HCT116 (cell line): ENCODE data around the gene APH1B. TPM values are rescaled to one million over a fixed set of nuclear protein-coding genes. Genes with fewer than 3 reads are reported as not detected.

Experiments used
- ATAC-seq: fragments of 200-7000 bp; cut with Tn5 transposase; 2 replicates; pipeline ENCODE4 v1.9.1; 2020; ENCODE audit warnings: mild to moderate bottlenecking, moderate library complexity
- BruUV-seq: library from RNA; stranded (reverse); fragments of 400-500 nt; replicated peaks from 2 replicates; lab custom pipeline; 2021; lab: Mats Ljungman, UMichigan
- CTCF ChIA-PET: fragments of 300-600 bp; sonication (Branson Sonifier 250); formaldehyde crosslinking; loops from one replicate; lab custom pipeline; 2021; ENCODE audit warnings: antibody characterized with exemption; lab: Charles Lee
- POLR2A ChIA-PET: fragments of 300-600, 350-600 bp; sonication (Branson Sonifier 250); formaldehyde crosslinking; loops from one replicate; lab custom pipeline; 2021; ENCODE audit warnings: antibody characterized with exemption; lab: Charles Lee
- RAD21 ChIA-PET, 2 experiments: fragments of 300-600 bp; sonication (Branson Sonifier 250); formaldehyde crosslinking; loops; one replicate each; lab custom pipeline; 2023; ENCODE audit warnings: low total read pairs in 2 of 2; ENCODE audit not compliant: uncharacterized antibody in 2 of 2, unreplicated experiment in 2 of 2, low non-redundant PET in 1 of 2; lab: Charles Lee
- DNase-seq: peaks from one replicate; pipeline ENCODE4 v3.0.0-alpha.2; 2010; ENCODE audit warnings: low read depth, low spot score
- H2AFZ ChIP-seq: fragments of 200-600 bp; shearing (Covaris generic), sonication (generic); 2 replicates; pipeline ENCODE4 v1.6.1; 2017; ENCODE audit warnings: low read depth, mixed run types, mixed read lengths, antibody characterized with exemption, low read length; ENCODE audit not compliant: poor library complexity, severe bottlenecking
- H3K27ac ChIP-seq: 2 replicates; pipeline ENCODE4 v1.5.1; 2012; ENCODE audit warnings: low read depth, low read length
- H3K27me3 ChIP-seq: fragments of 200-600 bp; sonication (generic); 2 replicates; pipeline ENCODE4 v1.6.1; 2016; ENCODE audit warnings: mixed run types, low read length, mixed read lengths; ENCODE audit not compliant: insufficient read depth
- H3K36me3 ChIP-seq, 2 experiments: fragments of 200-500 bp in 1 of 2; fragments of 200-600 bp in 1 of 2; sonication (Bioruptor generic) in 1 of 2; sonication (generic) in 1 of 2; 2 replicates each; pipeline versions ENCODE4 v1.5.1 to v1.6.1; 2014 to 2016; ENCODE audit warnings: low read length in 2 of 2, inconsistent platforms in 1 of 2, mixed read lengths in 1 of 2, mixed run types in 1 of 2; ENCODE audit not compliant: insufficient read depth in 2 of 2, control insufficient read depth in 1 of 2
- H3K4me1 ChIP-seq, 2 experiments: fragments of 200-600 bp in 1 of 2; sonication (generic) in 1 of 2; 2 replicates each; pipeline versions ENCODE4 v1.5.1 to v1.6.1; 2012 to 2017; ENCODE audit warnings: low read length in 2 of 2, inconsistent platforms in 1 of 2, mild to moderate bottlenecking in 1 of 2, mixed read lengths in 1 of 2, mixed run types in 1 of 2, moderate library complexity in 1 of 2; ENCODE audit not compliant: insufficient read depth in 2 of 2, control insufficient read depth in 1 of 2
- H3K4me2 ChIP-seq: fragments of 200-600 bp; sonication (generic); 2 replicates; pipeline ENCODE4 v1.6.1; 2017; ENCODE audit warnings: mixed run types, low read length, mixed read lengths
- H3K4me3 ChIP-seq, 2 experiments: fragments of 200-600 bp in 1 of 2; sonication (generic) in 1 of 2; replicated peaks in 1 of 2; 2 replicates each; pipeline ENCODE4 v1.5.1; 2011 to 2016; ENCODE audit warnings: low read length in 2 of 2, control low read depth in 1 of 2, low read depth in 1 of 2, mild to moderate bottlenecking in 1 of 2, mixed read lengths in 1 of 2, mixed run types in 1 of 2
- H3K79me2 ChIP-seq: fragments of 200-600 bp; sonication (generic); 2 replicates; pipeline ENCODE4 v1.6.1; 2017; ENCODE audit warnings: mild to moderate bottlenecking, mixed run types, low read length, moderate library complexity, mixed read lengths; ENCODE audit not compliant: insufficient read depth
- H3K9ac ChIP-seq: fragments of 200-600 bp; sonication (generic); 2 replicates; pipeline ENCODE4 v1.6.1; 2016; ENCODE audit warnings: low read length, mixed read lengths
- H3K9me2 ChIP-seq: fragments of 200-600 bp; sonication (generic), shearing (Covaris generic); 2 replicates; pipeline ENCODE4 v1.6.1; 2017; ENCODE audit warnings: mixed run types, mild to moderate bottlenecking, moderate library complexity; ENCODE audit not compliant: insufficient read depth
- H3K9me3 ChIP-seq, 2 experiments: fragments of 200-500 bp in 1 of 2; fragments of 200-600 bp in 1 of 2; sonication (Bioruptor generic) in 1 of 2; sonication (generic) in 1 of 2; 2 replicates each; pipeline ENCODE4 v1.6.1; 2014 to 2017; ENCODE audit warnings: low read length in 2 of 2, mixed read lengths in 2 of 2, inconsistent platforms in 1 of 2, low read depth in 1 of 2, mild to moderate bottlenecking in 1 of 2, mixed run types in 1 of 2, moderate library complexity in 1 of 2; ENCODE audit not compliant: control insufficient read depth in 1 of 2, insufficient read depth in 1 of 2
- H4K20me1 ChIP-seq: fragments of 200-600 bp; sonication (generic), shearing (Covaris generic); 2 replicates; pipeline ENCODE4 v1.6.1; 2017; ENCODE audit warnings: mixed run types, mild to moderate bottlenecking, moderate library complexity; ENCODE audit not compliant: insufficient read depth
- ELF1 ChIP-seq: IDR thresholded peaks from 2 replicates; pipeline ENCODE4 v1.6.1; 2012; ENCODE audit warnings: low read depth, borderline replicate concordance
- FOSL1 ChIP-seq: IDR thresholded peaks from 2 replicates; pipeline ENCODE4 v1.6.1; 2012; ENCODE audit warnings: low read depth
- JUND ChIP-seq: IDR thresholded peaks from 2 replicates; pipeline ENCODE4 v1.6.1; 2012
- POLR2A ChIP-seq: IDR thresholded peaks from 2 replicates; pipeline ENCODE4 v1.7.0; 2011; ENCODE audit warnings: borderline replicate concordance; ENCODE audit not compliant: insufficient read depth, insufficient read length; ENCODE audit errors: extremely low read depth
- RAD21 ChIP-seq: IDR thresholded peaks from 2 replicates; pipeline ENCODE4 v1.6.1; 2012; ENCODE audit warnings: low read depth, mild to moderate bottlenecking
- SIN3A ChIP-seq: IDR thresholded peaks from 2 replicates; pipeline ENCODE4 v1.6.1; 2012; ENCODE audit warnings: low read depth
- SP1 ChIP-seq: IDR thresholded peaks from 2 replicates; pipeline ENCODE4 v1.6.1; 2012; ENCODE audit warnings: low read depth
- SRF ChIP-seq: IDR thresholded peaks from 2 replicates; pipeline ENCODE4 v1.6.1; 2012; ENCODE audit warnings: low read depth
- YY1 ChIP-seq: IDR thresholded peaks from 2 replicates; pipeline ENCODE4 v1.6.1; 2011; ENCODE audit warnings: low read length, low read depth, moderate library complexity, mild to moderate bottlenecking; ENCODE audit not compliant: insufficient replicate concordance; ENCODE audit errors: extremely low read depth
- ZFX ChIP-seq: fragments of 450-650 bp; IDR thresholded peaks from 2 replicates; pipeline ENCODE4 v1.6.1; 2017
- intact Hi-C: fragments of 100-400 bp; cut with micrococcal nuclease; formaldehyde crosslinking; loops from 2 replicates; pipeline ENCODE4 v1.10.0; 2022
- total RNA-seq: library from RNA; stranded (reverse); gene quantifications from one replicate; pipeline ENCODE4 v1.2.1, GENCODE V29; 2021; ENCODE audit not compliant: unreplicated experiment
- TF ChIP-seq, protein P1 (sequence below): IDR thresholded peaks from 2 replicates; pipeline ENCODE4 v1.6.1; 2011; ENCODE audit warnings: mild to moderate bottlenecking, low read length, moderate library complexity; ENCODE audit not compliant: insufficient replicate concordance; ENCODE audit errors: extremely low read depth
- TF ChIP-seq, protein P2 (sequence below): IDR thresholded peaks from 2 replicates; pipeline ENCODE4 v1.6.1; 2012
- TF ChIP-seq, protein P3 (sequence below): IDR thresholded peaks from 2 replicates; pipeline ENCODE4 v1.6.1; 2012

The APH1B gene
- total RNA-seq, 1 experiment from 2014 or later: 8.5 TPM

DNA sequence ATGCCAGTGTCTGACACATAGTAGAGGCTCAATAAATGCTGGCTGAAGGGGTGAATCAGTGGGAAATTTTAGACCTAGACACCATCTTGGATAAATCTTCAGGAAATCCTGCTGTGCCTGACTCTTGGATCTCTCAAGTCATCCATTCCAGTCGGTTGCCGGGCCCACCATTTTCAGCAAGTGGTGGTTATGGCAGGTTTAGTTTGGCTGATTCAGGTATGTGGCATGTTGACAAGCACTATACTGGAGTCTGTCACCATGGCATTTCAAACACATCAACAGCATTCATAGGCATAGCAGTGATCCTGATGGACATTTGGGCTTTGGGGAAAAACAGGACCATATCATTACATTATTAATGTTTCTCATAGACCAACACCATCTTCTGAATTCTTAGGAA is 25.7 kb upstream of the APH1B start:
- Histone ChIP-seq H3K36me3 (no peaks in the 10 kb centered on the region), H3K4me1 (peaks cover 7 to 8% of the 10 kb centered on the region in 2 experiments), H4K20me1 (no peaks in the 10 kb centered on the region), H3K79me2 (no peaks in the 10 kb centered on the region), H3K4me3 (no peak overlapping the region), H3K27me3 (no peaks in the 10 kb centered on the region), H3K4me2 (no peak overlapping the region), H3K9me2 (no peaks in the 10 kb centered on the region), H3K9me3 (no peaks in the 10 kb centered on the region), H3K27ac (no peak overlapping the region), H3K9ac (no peak overlapping the region), H2AFZ (no peak overlapping the region)
- DNase-seq (no peak), ATAC-seq (no peak)
- CTCF ChIA-PET: no interaction called here
- intact Hi-C loops: no loop called here
- TF ChIP-seq ZFX (no peak), ELF1 (no peak), POLR2A (no peak), JUND (no peak), YY1 (no peak), FOSL1 (no peak), SP1 (no peak), RAD21 (no peak), SRF (no peak), SIN3A (no peak)
- TF ChIP-seq, protein P1, sequence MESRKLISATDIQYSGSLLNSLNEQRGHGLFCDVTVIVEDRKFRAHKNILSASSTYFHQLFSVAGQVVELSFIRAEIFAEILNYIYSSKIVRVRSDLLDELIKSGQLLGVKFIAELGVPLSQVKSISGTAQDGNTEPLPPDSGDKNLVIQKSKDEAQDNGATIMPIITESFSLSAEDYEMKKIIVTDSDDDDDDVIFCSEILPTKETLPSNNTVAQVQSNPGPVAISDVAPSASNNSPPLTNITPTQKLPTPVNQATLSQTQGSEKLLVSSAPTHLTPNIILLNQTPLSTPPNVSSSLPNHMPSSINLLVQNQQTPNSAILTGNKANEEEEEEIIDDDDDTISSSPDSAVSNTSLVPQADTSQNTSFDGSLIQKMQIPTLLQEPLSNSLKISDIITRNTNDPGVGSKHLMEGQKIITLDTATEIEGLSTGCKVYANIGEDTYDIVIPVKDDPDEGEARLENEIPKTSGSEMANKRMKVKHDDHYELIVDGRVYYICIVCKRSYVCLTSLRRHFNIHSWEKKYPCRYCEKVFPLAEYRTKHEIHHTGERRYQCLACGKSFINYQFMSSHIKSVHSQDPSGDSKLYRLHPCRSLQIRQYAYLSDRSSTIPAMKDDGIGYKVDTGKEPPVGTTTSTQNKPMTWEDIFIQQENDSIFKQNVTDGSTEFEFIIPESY: no peak
- TF ChIP-seq, protein P2, sequence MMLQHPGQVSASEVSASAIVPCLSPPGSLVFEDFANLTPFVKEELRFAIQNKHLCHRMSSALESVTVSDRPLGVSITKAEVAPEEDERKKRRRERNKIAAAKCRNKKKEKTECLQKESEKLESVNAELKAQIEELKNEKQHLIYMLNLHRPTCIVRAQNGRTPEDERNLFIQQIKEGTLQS: no peak
- TF ChIP-seq, protein P3, sequence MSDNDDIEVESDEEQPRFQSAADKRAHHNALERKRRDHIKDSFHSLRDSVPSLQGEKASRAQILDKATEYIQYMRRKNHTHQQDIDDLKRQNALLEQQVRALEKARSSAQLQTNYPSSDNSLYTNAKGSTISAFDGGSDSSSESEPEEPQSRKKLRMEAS: no peak
- BruUV-seq: no TSS peak
- RAD21 ChIA-PET: no interaction called here
- POLR2A ChIA-PET: no interaction called here
